Fibroblast of villous mesenchyme (primary cell): Measurements from ENCODE around the gene SNX21. TPM values are rescaled to one million over a fixed set of nuclear protein-coding genes. Genes with fewer than 3 reads are reported as not detected.
"Not testable (repeated sequence)": the region's sequence is repeated elsewhere in the genome, so short reads cannot be mapped to it uniquely, and the experiment has no call there.

Source experiments
- DNase-seq: peaks from one replicate; pipeline ENCODE4 v3.0.0-alpha.2; 2010; ENCODE audit warnings: low read depth
- H3K4me3 ChIP-seq: 2 replicates; pipeline ENCODE4 v1.5.1; 2011; ENCODE audit warnings: low read depth, mild to moderate bottlenecking, low read length
- CTCF ChIP-seq: IDR thresholded peaks from 2 replicates; pipeline ENCODE4 v1.5.1; 2012; ENCODE audit warnings: low read depth, mild to moderate bottlenecking, low read length; ENCODE audit not compliant: insufficient read depth
- total RNA-seq: library from RNA; depleted of rRNA; stranded (reverse); fragments of >200 nt; gene quantifications from 2 replicates; pipeline ENCODE4 v1.2.3, GENCODE V29; 2012

Gene SNX21
- total RNA-seq, 1 donor, result 50.5 TPM

- no peak overlapping the region for H3K4me3 ChIP-seq
- DNase-seq, result no peak
- TF ChIP-seq CTCF, result no peak
Observed at GRCh38 chr20:45867136-45867818, 33.7 kb downstream of the SNX21 start.

GRCh38 chr20:45867819-45868176 is 34.2 kb downstream of the SNX21 start:
- DNase-seq, result peak; percentile 61
- no peak overlapping the region for H3K4me3 ChIP-seq
- TF ChIP-seq CTCF, result no peak

- no peak for TF ChIP-seq CTCF
- no peak overlapping the region for H3K4me3 ChIP-seq
- no peak for DNase-seq
Observed at GRCh38 chr20:45872626-45873025, 39.0 kb downstream of the SNX21 start.

- DNase-seq, result peak; percentile 35
- TF ChIP-seq CTCF, result no peak
Observed at GRCh38 chr20:45873409-45874103, 40.0 kb downstream of the SNX21 start.

GRCh38 chr20:45874104-45874481 is 40.5 kb downstream of the SNX21 start:
- not testable (repeated sequence) for DNase-seq, H3K4me3 ChIP-seq

More at GRCh38 chr20:45873409-45874103, 40.0 kb downstream of the SNX21 start:
- no peak overlapping the region for H3K4me3 ChIP-seq

- DNase-seq, result no peak
- TF ChIP-seq CTCF, result no peak
- H3K4me3 ChIP-seq, result no peak overlapping the region
Observed at GRCh38 chr20:45874576-45874975, 41.0 kb downstream of the SNX21 start.

- peak; percentile 67 for DNase-seq
- no peak for TF ChIP-seq CTCF
- H3K4me3 ChIP-seq, result no peak overlapping the region
Observed at GRCh38 chr20:45878076-45878761, 44.6 kb downstream of the SNX21 start.
